ENCODE results near the gene MPND. TPM values are rescaled to one million over a fixed set of nuclear protein-coding genes. Genes with fewer than 3 reads are reported as not detected.

MPND gene
- total RNA-seq, 2 donors from 2014 or later = 51.5 to 55.9 TPM

- H3K36me3 Mint-ChIP-seq (ENCODE audit: low read depth) = peaks cover 44% of the 10 kb centered on the region
- no peaks in the 10 kb centered on the region for H3K4me1 Mint-ChIP-seq
- H3K36me3 ChIP-seq (ENCODE audit: control insufficient read depth, insufficient read depth, low read length) = no peaks in the 10 kb centered on the region
- TF ChIP-seq CTCF (conservative IDR thresholded peaks at IDR 0.05) = no peak
- H3K27me3 ChIP-seq (ENCODE audit: control insufficient read depth, insufficient read depth, low read length, poor library complexity, severe bottlenecking) = no peaks in the 10 kb centered on the region
- H3K27ac Mint-ChIP-seq = no peak overlapping the region
- no peak overlapping the region for H3K4me3 Mint-ChIP-seq
- H3K9ac ChIP-seq (ENCODE audit: extremely low read depth, low read length, poor library complexity, severe bottlenecking) = no peak overlapping the region
- DNase-seq = no peak
- peaks cover 31% of the 10 kb centered on the region for H3K9me3 Mint-ChIP-seq
- H3K27me3 Mint-ChIP-seq (ENCODE audit: insufficient read depth) = no peaks in the 10 kb centered on the region
- 87 to 96% methylated on average over 4 to 7 of the region's 7 CpGs for WGBS, 2 experiments (ENCODE audit: insufficient coverage in 1 of 2, insufficient read length in 1 of 2)
- no peak overlapping the region for H3K4me3 ChIP-seq (ENCODE audit: low read length)
- no peaks in the 10 kb centered on the region for H3K4me1 ChIP-seq (ENCODE audit: control insufficient read depth, insufficient read depth, low read length)
- H3K9me3 ChIP-seq (ENCODE audit: control insufficient read depth, low read length) = peaks cover 10% of the 10 kb centered on the region
- H3K27ac ChIP-seq (ENCODE audit: low read depth, low read length) = no peak overlapping the region
Measured at GRCh38 chr19:4318460-4318859, 24.9 kb upstream of the MPND start.

GRCh38 chr19:4319067-4319718 lies 24.2 kb upstream of the MPND start:
- no peaks in the 10 kb centered on the region for H3K36me3 ChIP-seq (ENCODE audit: control insufficient read depth, insufficient read depth, low read length)
- Mint-ChIP-seq H3K4me1 (no peaks in the 10 kb centered on the region), H3K36me3 (ENCODE audit: low read depth) (peaks cover 49% of the 10 kb centered on the region), H3K9me3 (peaks cover 31% of the 10 kb centered on the region), H3K27ac (no peak overlapping the region), H3K27me3 (ENCODE audit: insufficient read depth) (no peaks in the 10 kb centered on the region), H3K4me3 (no peak overlapping the region)
- H3K27ac ChIP-seq (ENCODE audit: low read depth, low read length) = no peak overlapping the region
- TF ChIP-seq CTCF (conservative IDR thresholded peaks at IDR 0.05) = no peak
- H3K9me3 ChIP-seq (ENCODE audit: control insufficient read depth, low read length) = peaks cover 10% of the 10 kb centered on the region
- H3K4me1 ChIP-seq (ENCODE audit: control insufficient read depth, insufficient read depth, low read length) = no peaks in the 10 kb centered on the region
- no peaks in the 10 kb centered on the region for H3K27me3 ChIP-seq (ENCODE audit: control insufficient read depth, insufficient read depth, low read length, poor library complexity, severe bottlenecking)
- no peak overlapping the region for H3K4me3 ChIP-seq (ENCODE audit: low read length)
- DNase-seq = no peak
- no peak overlapping the region for H3K9ac ChIP-seq (ENCODE audit: extremely low read depth, low read length, poor library complexity, severe bottlenecking)
- 91 to 93% methylated on average over 2 of the region's 2 CpGs for WGBS, 2 experiments (ENCODE audit: insufficient coverage in 1 of 2, insufficient read length in 1 of 2)

GRCh38 chr19:4320419-4320818 lies 22.9 kb upstream of the MPND start:
- H3K4me3 Mint-ChIP-seq = no peak overlapping the region
- H3K4me1 Mint-ChIP-seq = no peaks in the 10 kb centered on the region
- DNase-seq = no peak
- no peak overlapping the region for H3K27ac Mint-ChIP-seq
- H3K4me1 ChIP-seq (ENCODE audit: control insufficient read depth, insufficient read depth, low read length) = no peaks in the 10 kb centered on the region
- no peaks in the 10 kb centered on the region for H3K36me3 ChIP-seq (ENCODE audit: control insufficient read depth, insufficient read depth, low read length)
- H3K27me3 Mint-ChIP-seq (ENCODE audit: insufficient read depth) = no peaks in the 10 kb centered on the region
- 86 to 91% methylated on average over 2 of the region's 2 CpGs for WGBS, 2 experiments (ENCODE audit: insufficient coverage in 1 of 2, insufficient read length in 1 of 2)
- H3K9ac ChIP-seq (ENCODE audit: extremely low read depth, low read length, poor library complexity, severe bottlenecking) = no peak overlapping the region
- H3K4me3 ChIP-seq (ENCODE audit: low read length) = no peak overlapping the region
- H3K27me3 ChIP-seq (ENCODE audit: control insufficient read depth, insufficient read depth, low read length, poor library complexity, severe bottlenecking) = no peaks in the 10 kb centered on the region
- H3K9me3 Mint-ChIP-seq = peaks cover 31% of the 10 kb centered on the region
- H3K27ac ChIP-seq (ENCODE audit: low read depth, low read length) = no peak overlapping the region
- TF ChIP-seq CTCF (conservative IDR thresholded peaks at IDR 0.05) = no peak
- peaks cover 45% of the 10 kb centered on the region for H3K36me3 Mint-ChIP-seq (ENCODE audit: low read depth)
- H3K9me3 ChIP-seq (ENCODE audit: control insufficient read depth, low read length) = peaks cover 10% of the 10 kb centered on the region
